ENCODE measurements around the gene NMRAL1.

Gene NMRAL1

DNA sequence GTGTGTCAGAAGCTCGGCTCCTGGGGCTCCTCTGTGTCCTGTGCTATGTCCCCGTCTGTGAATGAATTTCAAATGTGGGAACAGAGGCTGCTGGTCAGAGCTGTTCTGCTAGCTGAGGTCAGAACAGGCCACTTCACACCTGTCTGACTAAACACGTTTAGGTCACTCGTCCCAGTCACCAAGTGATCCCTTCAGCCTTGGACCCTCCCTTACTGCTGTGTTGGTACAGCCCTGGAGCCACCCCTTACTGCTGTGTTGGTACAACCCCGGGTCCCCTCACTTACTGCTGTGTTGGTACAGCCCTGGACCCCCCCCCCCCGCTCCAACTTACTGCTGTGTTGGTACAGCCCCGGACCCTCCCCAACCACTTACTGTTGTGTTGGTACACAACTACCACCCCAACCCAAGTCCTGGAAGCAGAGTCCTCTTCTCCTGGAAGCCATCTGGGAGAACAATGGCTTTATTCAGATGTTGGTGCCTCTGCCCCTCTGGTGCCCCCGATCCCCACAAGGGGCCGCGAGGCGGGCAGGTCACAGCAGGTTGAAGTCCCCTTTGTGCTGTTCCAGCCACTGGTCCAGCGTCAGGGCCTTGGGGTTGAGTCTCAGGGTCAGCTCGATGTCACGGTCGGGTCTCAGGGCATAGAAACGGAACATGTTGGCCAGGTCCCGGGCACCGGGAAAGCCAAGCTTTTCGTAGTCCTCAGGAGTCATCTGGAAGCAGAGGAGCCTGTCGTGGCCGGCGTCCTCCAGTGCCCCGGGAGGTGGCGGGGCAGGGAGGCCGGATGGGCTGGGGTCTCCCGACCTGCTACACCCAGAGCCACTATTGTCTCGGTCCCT, 13.0 kb downstream of the NMRAL1 start:
- DNase-seq (ENCODE audit: low spot score in 2 of 2) (no peak), ATAC-seq (no peak)
- peak overlapping the region; percentile 41 for H3K27ac Mint-ChIP-seq
- H3K4me3 Mint-ChIP-seq = no peak overlapping the region
- peaks cover 75% of the 10 kb centered on the region for H3K36me3 Mint-ChIP-seq
- H3K9me3 Mint-ChIP-seq = no peaks in the 10 kb centered on the region
- peaks cover 39% of the 10 kb centered on the region for H3K4me1 Mint-ChIP-seq

DNA sequence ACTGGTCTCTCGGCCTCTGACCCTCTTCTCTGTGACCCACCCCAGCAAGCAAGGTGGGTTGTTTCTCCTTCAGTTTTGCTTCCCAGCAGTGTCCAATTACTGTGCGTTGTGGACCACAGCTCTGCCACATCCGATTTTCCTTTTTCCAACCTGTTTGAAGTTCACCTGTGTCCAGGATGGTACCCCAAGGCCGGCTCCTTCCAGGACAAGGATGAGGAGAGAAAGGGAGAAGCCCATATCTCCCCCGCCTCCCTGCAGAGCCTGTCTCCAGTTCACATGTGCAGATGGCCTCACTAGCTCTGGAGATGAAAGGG, 13.5 kb downstream of the NMRAL1 start:
- Mint-ChIP-seq H3K4me1 (peaks cover 34% of the 10 kb centered on the region), H3K4me3 (no peak overlapping the region), H3K36me3 (peaks cover 75% of the 10 kb centered on the region), H3K27ac (peak overlapping the region; percentile 41), H3K9me3 (no peaks in the 10 kb centered on the region)
- ATAC-seq = no peak
- DNase-seq (ENCODE audit: low spot score in 2 of 2) = no peak

- peaks cover 16% of the 10 kb centered on the region for H3K4me1 Mint-ChIP-seq
- DNase-seq (ENCODE audit: low spot score in 2 of 2) = no peak
- no peaks in the 10 kb centered on the region for H3K9me3 Mint-ChIP-seq
- ATAC-seq = no peak
- H3K36me3 Mint-ChIP-seq = peaks cover 99% of the 10 kb centered on the region
- no peak overlapping the region for H3K4me3 Mint-ChIP-seq
- H3K27ac Mint-ChIP-seq = peak overlapping the region; percentile 72
Measured at GRCh38 chr16:4455951-4456350, 18.5 kb downstream of the NMRAL1 start.

- Mint-ChIP-seq H3K27ac (peak overlapping the region; percentile 72), H3K4me1 (peaks cover 13% of the 10 kb centered on the region), H3K36me3 (peaks cover 99% of the 10 kb centered on the region), H3K9me3 (no peaks in the 10 kb centered on the region), H3K4me3 (no peak overlapping the region)
- DNase-seq (ENCODE audit: low spot score in 2 of 2) = no peak
- no peak for ATAC-seq
Measured at GRCh38 chr16:4455081-4455480, 19.3 kb downstream of the NMRAL1 start.

DNA sequence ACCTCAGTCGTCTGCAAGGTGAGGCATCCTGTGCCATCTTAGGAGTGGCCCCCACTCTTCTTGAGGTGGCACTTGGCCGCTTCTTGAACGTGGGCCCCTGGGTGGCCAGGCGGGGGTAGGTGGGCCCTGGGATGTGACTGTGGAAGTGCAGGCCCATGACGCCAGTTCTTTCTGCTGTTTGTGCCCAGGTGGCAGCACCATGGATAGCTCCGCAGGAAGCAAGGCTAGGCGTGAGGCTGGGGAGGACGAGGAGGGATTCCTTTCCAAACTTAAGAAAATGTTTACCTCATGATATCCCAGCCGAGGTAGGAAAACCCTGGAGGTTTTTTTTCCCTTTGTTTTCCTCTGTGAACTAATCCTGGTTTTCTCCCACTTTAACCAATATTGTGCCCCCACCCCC, 19.8 kb downstream of the NMRAL1 start:
- DNase-seq (ENCODE audit: low spot score in 2 of 2) (no peak), ATAC-seq (no peak)
- Mint-ChIP-seq H3K4me3 (no peak overlapping the region), H3K27ac (peak overlapping the region; percentile 26), H3K36me3 (peaks cover 99% of the 10 kb centered on the region), H3K9me3 (no peaks in the 10 kb centered on the region), H3K4me1 (peaks cover 8% of the 10 kb centered on the region)

- H3K27ac Mint-ChIP-seq = no peak overlapping the region
- no peaks in the 10 kb centered on the region for H3K4me1 Mint-ChIP-seq
- H3K4me3 Mint-ChIP-seq = no peak overlapping the region
- H3K9me3 Mint-ChIP-seq = no peaks in the 10 kb centered on the region
- peaks cover 99% of the 10 kb centered on the region for H3K36me3 Mint-ChIP-seq
- DNase-seq (ENCODE audit: low spot score in 2 of 2) (no peak), ATAC-seq (no peak)
Measured at GRCh38 chr16:4452674-4453073, 21.8 kb downstream of the NMRAL1 start.

- no peak overlapping the region for H3K4me3 Mint-ChIP-seq
- no peak overlapping the region for H3K27ac Mint-ChIP-seq
- no peaks in the 10 kb centered on the region for H3K4me1 Mint-ChIP-seq
- DNase-seq (ENCODE audit: low spot score in 2 of 2) (no peak), ATAC-seq (no peak)
- H3K9me3 Mint-ChIP-seq = no peaks in the 10 kb centered on the region
- H3K36me3 Mint-ChIP-seq = peaks cover 99% of the 10 kb centered on the region
Measured at GRCh38 chr16:4450931-4451519, 23.4 kb downstream of the NMRAL1 start.

GRCh38 chr16:4450430-4450829, 24.0 kb downstream of the NMRAL1 start:
- Mint-ChIP-seq H3K36me3 (peaks cover 99% of the 10 kb centered on the region), H3K4me1 (no peaks in the 10 kb centered on the region), H3K27ac (peak overlapping the region; percentile 23), H3K4me3 (no peak overlapping the region), H3K9me3 (no peaks in the 10 kb centered on the region)
- ATAC-seq (no peak), DNase-seq (ENCODE audit: low spot score in 2 of 2) (no peak)

DNA sequence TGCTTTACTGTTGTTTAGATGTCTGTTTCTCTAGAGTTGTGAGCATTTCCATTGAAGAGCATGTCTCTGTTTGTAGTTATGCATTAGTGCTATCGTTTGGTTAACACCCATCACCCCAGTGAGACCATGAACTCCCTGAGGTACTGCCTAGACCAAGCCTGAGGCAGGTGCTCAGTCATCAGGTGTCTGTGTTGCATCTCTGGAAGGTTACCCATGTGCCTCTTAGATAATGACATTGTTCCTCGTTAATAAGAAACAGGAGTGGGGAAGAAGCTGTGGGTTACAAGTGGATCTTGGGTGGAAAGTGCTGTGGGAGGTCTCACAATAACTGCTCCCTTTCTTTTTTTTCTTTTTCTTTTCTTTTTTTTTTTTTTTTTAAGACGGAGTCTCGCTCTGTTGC, 30.4 kb downstream of the NMRAL1 start:
- Mint-ChIP-seq H3K36me3 (peaks cover 100% of the 10 kb centered on the region), H3K4me1 (no peaks in the 10 kb centered on the region), H3K27ac (no peak overlapping the region), H3K9me3 (no peaks in the 10 kb centered on the region), H3K4me3 (no peak overlapping the region)
- DNase-seq (ENCODE audit: low spot score in 2 of 2) (no peak), ATAC-seq (no peak)

DNA sequence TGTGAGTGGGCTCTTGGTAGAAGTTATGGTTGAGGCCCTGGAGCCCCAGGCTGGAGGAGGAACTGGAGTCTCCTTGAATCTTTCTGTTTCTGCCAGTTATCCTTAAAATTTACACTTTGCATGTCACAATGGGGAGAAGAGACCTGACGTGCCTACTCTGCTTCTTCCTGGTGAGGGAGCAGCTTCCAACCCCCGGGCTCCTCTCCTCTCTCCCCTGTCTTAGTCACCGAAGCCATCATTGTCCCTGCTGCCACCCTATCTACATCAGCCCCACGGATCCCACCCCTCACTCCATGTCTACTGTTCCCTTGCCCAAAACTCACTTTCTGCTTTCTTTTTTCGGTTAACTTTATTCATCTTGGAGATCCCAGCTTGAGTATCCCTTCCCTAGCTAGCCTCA, 31.2 kb downstream of the NMRAL1 start:
- Mint-ChIP-seq H3K4me1 (no peaks in the 10 kb centered on the region), H3K27ac (no peak overlapping the region), H3K4me3 (no peak overlapping the region), H3K36me3 (peaks cover 100% of the 10 kb centered on the region), H3K9me3 (no peaks in the 10 kb centered on the region)
- no peak for ATAC-seq
- no peak for DNase-seq (ENCODE audit: low spot score in 2 of 2)

- DNase-seq (ENCODE audit: low spot score in 2 of 2) (no peak), ATAC-seq (no peak)
- Mint-ChIP-seq H3K27ac (no peak overlapping the region), H3K4me1 (no peaks in the 10 kb centered on the region), H3K9me3 (no peaks in the 10 kb centered on the region), H3K36me3 (peaks cover 100% of the 10 kb centered on the region), H3K4me3 (no peak overlapping the region)
Measured at GRCh38 chr16:4442371-4442770, 32.1 kb downstream of the NMRAL1 start.

DNA sequence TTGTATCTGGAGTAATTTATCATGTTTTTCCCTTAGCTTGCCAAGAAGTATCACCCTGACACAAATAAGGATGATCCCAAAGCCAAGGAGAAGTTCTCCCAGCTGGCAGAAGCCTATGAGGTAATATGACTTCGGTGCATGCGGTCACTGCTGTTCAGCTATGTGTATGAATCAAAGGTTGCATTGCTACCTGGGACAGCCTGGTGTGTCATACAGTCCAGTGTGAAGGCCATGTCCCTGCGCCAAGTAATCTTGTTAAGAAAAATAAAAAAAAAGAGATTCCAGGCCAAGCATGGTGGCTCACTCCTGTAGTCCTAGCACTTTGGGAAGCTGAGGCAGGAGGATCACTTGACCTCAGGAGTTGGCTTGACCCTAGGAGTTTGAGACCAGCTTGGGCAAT, 37.1 kb downstream of the NMRAL1 start:
- no peak overlapping the region for H3K4me3 Mint-ChIP-seq
- no peaks in the 10 kb centered on the region for H3K9me3 Mint-ChIP-seq
- H3K4me1 Mint-ChIP-seq = no peaks in the 10 kb centered on the region
- H3K36me3 Mint-ChIP-seq = peaks cover 96% of the 10 kb centered on the region
- DNase-seq (ENCODE audit: low spot score in 2 of 2) (no peak), ATAC-seq (no peak)
- no peak overlapping the region for H3K27ac Mint-ChIP-seq

DNA sequence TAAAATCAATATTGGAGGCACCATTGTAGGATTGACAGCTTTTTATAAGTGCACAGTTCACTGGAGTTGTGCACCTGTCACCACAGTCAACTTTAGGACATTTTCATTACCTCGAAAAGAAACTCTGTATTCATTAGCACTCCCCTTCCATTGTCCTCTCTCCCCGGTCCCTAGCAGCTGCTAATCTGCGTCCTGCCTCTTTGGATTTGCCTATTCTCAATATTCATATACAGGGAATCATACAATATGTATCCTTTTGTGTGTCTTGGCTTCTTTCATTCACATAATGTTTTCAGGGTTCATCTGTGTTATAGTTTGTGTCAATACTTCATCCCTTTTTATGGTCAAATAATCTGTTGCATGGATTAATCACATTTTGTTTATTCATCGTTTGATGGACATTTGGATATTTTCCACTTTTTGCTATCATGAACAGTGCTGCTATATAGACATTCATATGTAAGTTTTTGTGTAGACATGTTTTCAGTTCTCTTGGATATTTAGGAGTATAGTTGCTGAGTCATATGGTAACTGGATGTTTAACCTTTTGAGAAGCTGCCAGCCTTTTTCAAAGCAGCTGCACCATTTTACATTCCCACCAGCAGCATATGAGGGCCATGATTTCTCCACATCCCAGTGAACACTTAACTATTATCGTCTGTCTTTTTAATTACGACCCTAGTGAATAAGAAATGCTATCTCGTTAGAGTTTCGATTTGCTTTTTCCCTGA, 38.9 kb downstream of the NMRAL1 start:
- Mint-ChIP-seq H3K4me3 (no peak overlapping the region), H3K36me3 (peaks cover 95% of the 10 kb centered on the region), H3K27ac (no peak overlapping the region), H3K9me3 (no peaks in the 10 kb centered on the region), H3K4me1 (no peaks in the 10 kb centered on the region)
- ATAC-seq (no peak), DNase-seq (ENCODE audit: low spot score in 2 of 2) (no peak)

GRCh38 chr16:4433914-4434787, 40.3 kb downstream of the NMRAL1 start:
- no peaks in the 10 kb centered on the region for H3K9me3 Mint-ChIP-seq
- H3K4me1 Mint-ChIP-seq = no peaks in the 10 kb centered on the region
- ATAC-seq = no peak
- H3K4me3 Mint-ChIP-seq = no peak overlapping the region
- no peak overlapping the region for H3K27ac Mint-ChIP-seq
- no peak for DNase-seq (ENCODE audit: low spot score in 2 of 2)
- peaks cover 93% of the 10 kb centered on the region for H3K36me3 Mint-ChIP-seq

GRCh38 chr16:4433228-4433627, 41.2 kb downstream of the NMRAL1 start:
- H3K9me3 Mint-ChIP-seq = no peaks in the 10 kb centered on the region
- H3K4me3 Mint-ChIP-seq = no peak overlapping the region
- ATAC-seq (no peak), DNase-seq (ENCODE audit: low spot score in 2 of 2) (no peak)
- peaks cover 4% of the 10 kb centered on the region for H3K4me1 Mint-ChIP-seq
- H3K36me3 Mint-ChIP-seq = peaks cover 93% of the 10 kb centered on the region
- no peak overlapping the region for H3K27ac Mint-ChIP-seq

Data from stimulated activated effector memory CD8-positive, alpha-beta T cell treated with anti-CD3 and anti-CD28 coated beads, Interleukin-12 subunit alpha, Interleukin-12 subunit beta, amount 100 ng/mL, for 72 hours (primary cell).